GM19240 (cell line): Measurements from ENCODE around the gene RANBP2.

Source experiments
- DNase-seq: peaks from one replicate; pipeline ENCODE4 v3.0.0; 2011; ENCODE audit warnings: low spot score; ENCODE audit not compliant: insufficient read length

RANBP2 gene

DNA sequence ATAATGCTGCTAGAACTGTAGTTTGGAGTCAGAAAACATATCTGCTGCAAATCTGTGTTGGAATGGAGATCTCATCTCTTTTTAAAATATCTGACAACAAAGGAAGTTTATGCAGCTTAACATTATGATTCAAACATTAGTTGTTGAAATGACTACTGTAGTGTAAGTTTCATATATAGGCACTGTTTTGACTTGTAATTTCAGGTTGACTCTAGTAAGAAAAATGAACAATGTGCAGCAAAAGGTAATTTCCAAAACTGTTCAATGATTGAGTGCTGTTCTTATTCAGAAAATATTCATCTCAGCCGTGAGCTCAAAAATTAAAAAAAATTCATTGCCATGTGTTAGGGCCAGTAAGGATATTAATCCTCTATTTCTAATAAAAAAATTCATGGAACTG is 115.8 kb downstream of the RANBP2 start:
- no peak for DNase-seq
